UCSD-AML1 (cell line): ENCODE measurements around the gene LHFPL2.

ENCODE experiments used
- DNase-seq: peaks from one replicate; lab custom pipeline; 2025; ENCODE audit not compliant: unreplicated experiment; lab: John Stamatoyannopoulos, UW

The LHFPL2 gene

GRCh38 chr5:78570646-78571045 lies 77.9 kb downstream of the LHFPL2 start:
- no peak for DNase-seq

GRCh38 chr5:78569441-78569840 lies 79.1 kb downstream of the LHFPL2 start:
- no peak for DNase-seq

GRCh38 chr5:78568676-78569075 lies 79.9 kb downstream of the LHFPL2 start:
- DNase-seq, result no peak

- DNase-seq, result no peak
Measured at GRCh38 chr5:78568212-78568611, 80.4 kb downstream of the LHFPL2 start.

- DNase-seq, result no peak
Measured at GRCh38 chr5:78567617-78568016, 81.0 kb downstream of the LHFPL2 start.

DNA sequence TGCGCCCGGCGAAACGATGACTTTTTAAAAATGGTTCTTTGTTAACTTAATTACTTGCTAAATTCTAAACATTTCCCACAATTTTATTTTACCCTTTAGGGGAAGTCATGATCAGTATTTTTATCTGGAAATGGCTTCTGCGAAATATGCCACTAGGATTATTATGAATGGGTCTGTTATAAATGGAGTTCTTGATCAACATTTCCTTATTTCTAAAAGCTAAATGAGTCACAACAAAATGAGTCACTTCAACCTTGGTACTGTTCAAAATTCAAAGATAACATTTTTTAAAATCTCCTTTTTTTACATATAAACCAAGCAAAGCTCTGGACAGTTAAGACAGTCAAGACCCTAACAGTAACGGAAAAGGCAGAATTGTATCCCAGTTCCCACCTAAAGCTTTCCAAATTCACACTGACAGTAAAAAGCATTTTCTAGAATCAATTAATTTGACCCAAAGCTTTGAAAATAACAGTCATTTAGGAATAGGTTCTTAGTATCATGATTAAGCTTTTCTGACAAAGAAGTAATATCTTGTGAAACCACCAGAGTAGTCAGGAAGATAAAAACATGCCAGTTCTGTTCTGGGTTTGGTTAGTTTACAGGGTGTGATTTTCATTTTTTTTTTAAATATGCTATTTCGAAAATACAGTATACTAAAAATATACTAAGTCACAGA lies 81.7 kb downstream of the LHFPL2 start:
- DNase-seq, result no peak

DNA sequence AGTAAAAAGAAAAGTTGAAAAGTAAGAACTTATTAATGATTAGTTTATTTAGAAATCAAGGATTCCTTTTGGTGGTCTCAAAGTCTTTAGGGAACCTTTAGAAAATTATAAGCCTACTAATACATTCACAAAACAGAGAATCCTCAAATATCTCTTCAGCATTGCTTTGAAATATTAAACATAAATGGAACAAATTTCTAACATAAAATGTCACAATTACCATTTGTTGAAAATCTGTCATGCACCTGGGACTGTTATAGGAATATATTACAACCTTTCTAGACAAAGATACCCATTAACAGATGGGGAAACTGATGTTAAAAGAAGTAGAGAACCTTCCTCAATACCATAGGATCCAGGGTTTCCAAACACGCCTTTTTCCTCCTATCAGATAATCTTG lies 83.2 kb downstream of the LHFPL2 start:
- DNase-seq, result no peak

DNA sequence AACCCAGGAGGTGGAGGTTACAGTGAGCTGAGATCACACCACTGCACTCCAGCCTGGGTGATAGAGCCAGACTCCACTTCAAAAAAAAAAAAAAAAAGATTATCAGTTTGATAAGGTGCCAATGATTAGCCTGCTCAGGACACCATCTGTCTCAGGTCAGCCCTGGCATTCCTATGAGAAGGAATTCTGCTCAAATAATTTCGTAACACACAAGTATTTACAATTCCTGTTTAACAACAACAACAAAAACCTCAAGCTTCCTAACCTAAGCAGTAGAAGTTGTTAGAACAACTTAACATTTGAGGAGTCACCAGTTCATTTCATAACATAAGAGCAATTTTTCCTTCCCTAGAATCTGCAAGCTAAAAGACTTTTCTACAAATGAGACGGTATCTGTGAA lies 85.0 kb downstream of the LHFPL2 start:
- no peak for DNase-seq

- no peak for DNase-seq
Measured at GRCh38 chr5:78562714-78563330, 85.8 kb downstream of the LHFPL2 start.

GRCh38 chr5:78562001-78562400 lies 86.6 kb downstream of the LHFPL2 start:
- DNase-seq, result no peak

- DNase-seq, result no peak
Measured at GRCh38 chr5:78561261-78561660, 87.3 kb downstream of the LHFPL2 start.

- no peak for DNase-seq
Measured at GRCh38 chr5:78560000-78560855, 88.3 kb downstream of the LHFPL2 start.

DNA sequence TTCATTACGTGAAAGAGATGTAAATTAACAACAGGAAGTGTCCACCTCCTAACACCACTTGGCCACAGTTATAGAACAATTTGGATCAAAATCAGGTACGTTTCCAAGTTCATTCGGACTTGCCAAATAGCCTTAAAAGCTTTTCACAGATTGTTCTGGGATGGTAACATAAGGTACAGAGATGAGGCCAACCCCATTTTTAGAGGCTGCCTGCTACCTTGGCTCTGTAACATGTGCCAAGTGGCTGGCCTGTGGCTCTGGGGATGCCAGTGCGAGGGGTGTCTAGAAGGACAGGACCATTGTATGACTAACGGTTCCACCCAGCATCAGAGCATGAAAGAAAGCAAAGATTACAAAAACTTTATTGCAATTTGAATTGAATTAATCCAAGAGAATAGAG lies 91.0 kb downstream of the LHFPL2 start:
- no peak for DNase-seq

GRCh38 chr5:78555870-78556269 lies 92.7 kb downstream of the LHFPL2 start:
- no peak for DNase-seq

- DNase-seq, result no peak
Measured at GRCh38 chr5:78554670-78555069, 93.9 kb downstream of the LHFPL2 start.

- DNase-seq, result no peak
Measured at GRCh38 chr5:78553580-78554353, 94.8 kb downstream of the LHFPL2 start.

- no peak for DNase-seq
Measured at GRCh38 chr5:78552729-78553342, 95.7 kb downstream of the LHFPL2 start.

DNA sequence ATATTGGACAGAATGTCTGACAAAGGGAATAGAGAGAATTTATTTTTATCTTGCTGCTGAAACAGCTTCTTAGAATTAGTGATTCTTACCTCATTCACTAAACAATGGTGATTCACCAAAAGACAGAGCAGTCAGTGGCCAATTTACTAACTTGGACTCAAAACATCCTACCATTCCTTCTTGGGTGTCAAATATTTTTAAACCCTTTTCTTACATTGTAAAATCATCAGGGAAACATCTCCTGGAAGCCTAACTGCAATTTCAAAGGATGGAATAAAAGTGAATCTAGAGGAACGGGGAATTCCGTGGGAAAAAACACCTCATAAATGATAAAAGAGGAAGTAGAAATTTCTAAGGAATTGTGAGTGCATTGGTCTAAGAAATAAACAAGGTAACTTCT lies 97.7 kb downstream of the LHFPL2 start:
- no peak for DNase-seq

DNA sequence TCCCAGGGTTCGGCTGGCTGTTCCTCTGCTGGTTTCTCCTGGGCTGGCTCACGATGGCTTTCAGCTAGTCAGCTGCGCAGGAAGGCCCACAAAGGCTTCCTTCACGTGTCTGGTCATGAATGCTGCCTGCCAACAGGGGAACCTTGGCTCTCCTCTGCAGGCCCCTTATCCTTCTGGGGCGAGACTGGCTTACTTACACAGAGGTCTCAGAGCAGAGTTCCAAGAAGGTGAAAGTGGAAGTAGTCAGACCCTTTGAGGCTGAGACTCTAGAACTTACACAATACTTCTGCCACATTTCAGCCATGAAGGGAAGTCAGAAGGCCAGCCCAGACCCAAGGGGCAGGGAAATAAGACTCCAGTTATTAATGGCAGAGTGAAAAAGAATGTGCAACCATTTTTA lies 99.5 kb downstream of the LHFPL2 start:
- peak; percentile 43 for DNase-seq

DNA sequence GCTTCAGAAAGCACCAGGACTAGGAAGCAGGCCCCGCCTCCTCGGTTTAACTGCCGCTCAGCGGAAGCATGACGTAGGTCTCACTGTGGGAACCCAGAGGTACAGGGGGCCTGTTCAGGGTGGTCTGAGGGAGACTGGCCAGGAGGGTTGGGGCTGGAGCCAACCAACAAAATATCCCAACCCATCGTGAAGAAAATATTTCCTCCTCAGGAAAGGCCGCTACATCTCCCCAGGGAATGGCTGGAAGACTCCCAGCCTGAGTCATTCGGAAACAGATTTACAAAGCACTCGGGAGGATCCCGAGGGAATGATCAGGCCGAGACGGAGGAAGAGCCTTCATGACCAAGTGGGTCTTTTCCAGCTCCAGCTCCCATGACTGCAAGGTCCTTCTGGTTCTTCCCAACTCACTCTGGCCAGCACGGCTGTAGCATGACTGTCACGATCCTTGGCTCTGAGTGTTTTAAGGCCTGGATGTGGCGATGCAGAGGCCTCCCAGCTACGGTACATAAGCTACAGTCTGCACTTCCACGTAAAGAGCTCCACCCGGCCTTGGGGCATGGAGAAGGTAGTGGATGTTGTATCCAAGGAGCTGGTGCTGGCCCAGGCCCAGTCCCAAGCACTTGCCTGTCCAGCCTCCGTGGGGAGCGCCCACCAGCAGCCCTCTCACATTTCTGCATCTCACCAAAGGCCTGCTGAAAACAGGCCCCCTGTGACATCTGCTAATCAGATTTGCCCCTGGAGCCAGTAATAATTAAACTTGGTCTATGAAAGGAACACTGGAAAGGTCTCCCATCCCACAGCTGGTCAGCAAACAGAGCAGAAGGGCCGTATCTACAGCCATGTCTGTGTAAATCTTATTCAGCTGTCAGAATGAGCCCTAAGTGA lies 100.6 kb downstream of the LHFPL2 start:
- DNase-seq, result no peak
